Measurements from ENCODE around the gene HPCAL1. TPM values are rescaled to one million over a fixed set of nuclear protein-coding genes. Genes with fewer than 3 reads are reported as not detected.

Gene HPCAL1
- total and polyA plus RNA-seq, 12 donors = 17.4 to 118 (median 61.3) TPM

- 79 to 87% (median 83%) methylated on average over 3 of the region's 3 CpGs for WGBS, 4 donors
- intact Hi-C loops (cut with DNase I) = no loop called here
Measured at GRCh38 chr2:10381997-10382353, 79.3 kb downstream of the HPCAL1 start.

GRCh38 chr2:10382354-10383061 is 79.8 kb downstream of the HPCAL1 start:
- 50 to 63% (median 61%) methylated on average over 11 to 18 of the region's 18 CpGs for WGBS, 4 donors
- DNase-seq = no peak
- no peaks in the 10 kb centered on the region for H3K9me3 ChIP-seq (replicated peaks in 1 of 3)
- intact Hi-C loops (cut with DNase I) = no loop called here
- H3K36me3 ChIP-seq (replicated peaks in 1 of 2) = no peaks in the 10 kb centered on the region
- TF ChIP-seq CTCF (IDR thresholded peaks at IDR 0.05) (no peak), POLR2A (IDR thresholded peaks at IDR 0.05) (no peak)
- H3K27ac ChIP-seq = no peak overlapping the region
- no peaks in the 10 kb centered on the region for H3K27me3 ChIP-seq
- peaks cover 0 to 10% of the 10 kb centered on the region in 2 donors for H3K4me1 ChIP-seq (replicated peaks in 1 of 2)
- no peak overlapping the region for H3K4me3 ChIP-seq

More at GRCh38 chr2:10381997-10382353, 79.3 kb downstream of the HPCAL1 start:
- peaks cover 0 to 10% of the 10 kb centered on the region in 2 donors for H3K4me1 ChIP-seq (replicated peaks in 1 of 2)
- no peaks in the 10 kb centered on the region for H3K9me3 ChIP-seq (replicated peaks in 1 of 3)
- H3K27ac ChIP-seq = no peak overlapping the region
- TF ChIP-seq CTCF (IDR thresholded peaks at IDR 0.05) = no peak
- TF ChIP-seq POLR2A (IDR thresholded peaks at IDR 0.05) = no peak
- no peaks in the 10 kb centered on the region for H3K27me3 ChIP-seq
- H3K4me3 ChIP-seq = no peak overlapping the region
- no peak for DNase-seq
- no peaks in the 10 kb centered on the region for H3K36me3 ChIP-seq (replicated peaks in 1 of 2)

DNA sequence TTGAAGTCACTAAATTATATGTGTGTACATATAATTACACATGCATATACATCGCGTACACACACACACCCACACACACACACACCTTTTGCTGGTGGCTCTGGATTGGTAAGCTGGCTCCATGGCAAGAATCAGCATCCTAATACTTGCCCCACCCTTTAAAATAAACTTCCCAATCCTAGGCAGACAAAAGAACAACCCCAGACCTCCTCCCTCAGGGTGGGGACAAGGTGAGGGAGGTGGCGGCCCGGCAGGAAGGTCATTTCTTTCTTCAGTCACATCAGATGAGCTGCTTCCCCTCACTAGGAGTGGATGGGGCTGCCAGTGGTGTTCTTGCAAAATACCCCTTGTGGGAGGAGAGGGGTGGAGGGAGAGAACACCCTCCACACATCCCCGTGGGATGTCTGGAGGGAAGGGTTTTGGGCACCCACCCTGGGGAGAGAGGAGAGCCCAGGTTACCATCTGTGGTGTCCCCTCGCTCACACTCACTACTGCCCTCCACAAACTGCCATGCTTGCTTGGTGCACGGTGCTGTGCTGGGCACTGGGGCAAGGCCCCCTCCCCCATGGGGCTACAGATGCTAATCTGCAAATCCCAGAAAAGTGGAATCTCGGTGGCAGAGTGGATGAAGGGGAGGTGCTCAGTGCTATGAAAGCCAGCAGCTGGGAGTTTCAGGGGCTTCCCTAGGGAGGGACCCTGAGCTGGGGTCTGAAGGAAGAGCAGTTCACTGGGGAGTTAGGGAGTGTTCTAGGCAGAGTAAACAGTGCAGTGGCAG is 81.4 kb downstream of the HPCAL1 start:
- Histone ChIP-seq H3K4me1 (replicated peaks in 1 of 2) (peaks cover 0 to 10% of the 10 kb centered on the region in 2 donors), H3K27me3 (no peaks in the 10 kb centered on the region), H3K36me3 (replicated peaks in 1 of 2) (no peaks in the 10 kb centered on the region), H3K27ac (no peak overlapping the region), H3K9me3 (replicated peaks in 1 of 3) (no peaks in the 10 kb centered on the region), H3K4me3 (no peak overlapping the region)
- 57 to 76% (median 66%) methylated on average over 8 of the region's 8 CpGs for WGBS, 4 donors
- TF ChIP-seq CTCF (IDR thresholded peaks at IDR 0.05) (no peak), POLR2A (IDR thresholded peaks at IDR 0.05) (no peak)
- DNase-seq = no peak
- intact Hi-C loops (cut with DNase I) = no loop called here

DNA sequence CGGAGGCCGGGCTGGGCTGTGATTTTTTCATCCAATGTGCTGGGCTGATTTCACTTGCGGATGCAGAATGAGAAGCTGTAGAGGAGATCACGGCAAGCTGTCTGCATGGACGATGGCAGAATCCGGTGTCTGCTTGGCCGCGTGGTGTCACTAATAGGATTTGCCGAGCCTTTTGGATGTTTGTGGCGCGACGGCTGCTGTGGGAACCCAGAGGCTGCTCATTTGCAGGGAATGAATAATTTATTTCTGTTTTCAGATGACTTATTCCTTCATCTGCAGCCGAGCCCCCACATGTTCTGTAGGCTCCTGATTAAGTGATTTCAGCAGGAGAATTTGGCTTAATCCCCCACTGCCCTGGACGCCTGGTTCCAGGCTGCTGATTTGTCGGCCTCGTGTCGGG is 82.8 kb downstream of the HPCAL1 start:
- WGBS, 4 donors = 85 to 93% (median 91%) methylated on average over 17 of the region's 17 CpGs
- TF ChIP-seq POLR2A (IDR thresholded peaks at IDR 0.05) (no peak), CTCF (IDR thresholded peaks at IDR 0.05) (no peak)
- H3K4me1 ChIP-seq (replicated peaks in 1 of 2) = peaks cover 0 to 23% of the 10 kb centered on the region in 2 donors
- H3K9me3 ChIP-seq (replicated peaks in 1 of 3) = no peaks in the 10 kb centered on the region
- no peak for DNase-seq
- H3K4me3 ChIP-seq = no peak overlapping the region
- H3K27ac ChIP-seq = no peak overlapping the region
- H3K36me3 ChIP-seq (replicated peaks in 1 of 2) = no peaks in the 10 kb centered on the region
- intact Hi-C loops (cut with DNase I) = no loop called here
- H3K27me3 ChIP-seq = no peaks in the 10 kb centered on the region

Data from adrenal gland (tissue), 12 donors.